GM21367 (cell line): ENCODE results near the gene PRDM16.
"Not testable (repeated sequence)": the region's sequence is repeated elsewhere in the genome, so short reads cannot be mapped to it uniquely, and the experiment has no call there.

ENCODE experiments used
- ATAC-seq: cut with Tn5 transposase; IDR thresholded peaks from one replicate; pipeline ENCODE4 v1.9.1; 2021; ENCODE audit not compliant: unreplicated experiment

PRDM16 gene

GRCh38 chr1:3271866-3272265 lies 202.9 kb downstream of the PRDM16 start:
- no peak for ATAC-seq

DNA sequence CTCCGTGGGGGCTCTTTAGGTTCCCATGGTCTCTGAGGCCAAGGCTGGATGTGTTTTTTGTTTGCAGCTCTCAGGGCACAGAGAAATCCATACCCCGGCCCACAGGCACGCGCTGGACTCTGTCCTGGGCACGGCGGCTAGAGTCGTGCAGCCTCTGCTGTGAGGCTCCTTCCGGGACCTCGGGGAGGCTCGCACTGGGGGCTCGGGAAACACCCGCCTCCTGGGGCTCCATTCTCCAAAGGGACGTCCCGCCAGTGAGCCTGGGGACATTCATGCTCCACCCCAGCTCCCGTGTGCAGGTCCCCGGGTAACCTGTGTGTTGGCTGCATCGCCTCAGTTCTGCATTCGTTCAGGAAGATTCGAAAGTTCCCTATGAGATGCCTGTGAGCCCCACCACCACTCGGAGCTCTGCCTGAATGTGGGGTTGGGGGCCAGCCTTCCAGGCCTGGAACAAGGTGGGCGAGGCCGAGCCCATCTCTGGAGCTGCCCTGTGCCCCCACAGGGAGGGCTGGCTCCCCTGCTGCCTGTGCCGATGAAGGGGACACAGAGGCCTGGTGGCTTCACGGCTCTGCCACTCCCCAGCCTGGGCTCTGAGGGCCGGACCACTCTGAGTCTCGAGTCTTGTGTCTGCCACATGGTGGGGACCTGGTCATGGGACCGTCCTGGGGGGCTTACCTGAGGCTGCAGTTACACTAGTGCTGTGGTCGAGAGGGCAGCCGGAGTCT lies 203.5 kb downstream of the PRDM16 start:
- no peak for ATAC-seq

GRCh38 chr1:3273447-3273846 lies 204.4 kb downstream of the PRDM16 start:
- no peak for ATAC-seq

DNA sequence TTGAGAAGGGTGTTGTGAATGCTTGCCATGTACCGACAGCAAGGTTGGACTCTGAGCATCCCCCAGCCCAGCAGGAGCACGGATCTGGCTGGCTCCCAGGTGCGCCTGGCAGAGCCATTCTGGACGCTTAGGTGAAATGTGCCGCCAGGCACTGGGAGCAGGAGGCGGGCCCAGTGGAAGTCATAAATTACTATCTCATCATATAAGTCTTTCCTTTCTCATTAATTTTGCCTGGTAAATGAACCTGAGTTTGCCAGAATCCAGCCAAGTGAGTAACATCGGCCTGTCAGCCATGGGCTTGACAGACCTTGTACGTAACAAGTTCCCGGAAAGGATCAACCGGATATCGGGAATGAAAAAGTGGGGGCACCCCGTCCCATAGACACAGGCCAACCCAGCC lies 206.0 kb downstream of the PRDM16 start:
- ATAC-seq, result no peak

DNA sequence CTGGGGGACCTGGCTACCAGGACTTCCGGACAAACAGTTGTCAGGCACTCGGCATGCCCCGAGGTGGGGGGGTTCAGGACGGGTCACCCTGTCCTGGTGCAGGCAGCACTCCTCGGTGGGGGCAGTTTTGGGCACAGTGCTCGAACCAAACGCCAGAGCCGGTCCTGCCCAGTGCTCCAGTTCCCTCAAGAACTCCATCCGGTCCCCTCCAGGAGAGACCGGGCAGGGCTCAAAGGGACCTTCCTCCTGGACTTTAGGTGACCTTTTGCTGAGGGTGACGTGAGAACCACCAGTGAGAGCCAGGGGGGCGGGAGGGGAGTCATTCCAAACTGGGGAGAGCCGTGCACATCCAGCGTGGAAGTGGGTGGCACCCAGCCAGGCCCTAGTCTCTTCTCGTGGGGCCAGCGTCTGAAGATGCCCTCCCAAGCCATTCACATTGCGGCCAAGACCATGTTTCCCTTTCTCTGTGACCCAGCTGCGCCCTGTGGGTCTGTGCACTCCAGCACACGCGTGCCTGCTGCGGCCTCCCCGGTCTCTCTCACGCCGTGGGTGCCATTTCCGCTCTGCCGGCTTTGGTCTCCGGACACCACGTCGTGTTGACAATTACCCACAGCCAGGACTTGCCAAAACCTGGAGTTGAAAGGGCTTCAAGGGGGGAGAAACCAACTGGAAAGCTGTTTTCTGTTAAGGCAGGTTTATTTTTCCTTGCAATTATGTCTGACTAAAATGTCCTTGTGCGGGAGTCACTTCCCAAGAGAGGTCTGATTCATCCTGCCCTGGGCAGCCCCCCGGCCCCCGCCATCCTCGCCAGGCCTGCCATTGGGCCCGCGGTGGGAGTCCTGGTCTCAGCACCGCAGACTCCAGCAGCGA lies 206.7 kb downstream of the PRDM16 start:
- no peak for ATAC-seq

GRCh38 chr1:3276341-3276800 lies 207.4 kb downstream of the PRDM16 start:
- ATAC-seq, result no peak

- ATAC-seq, result no peak
Observed at GRCh38 chr1:3277011-3277471, 208.0 kb downstream of the PRDM16 start.

- no peak for ATAC-seq
Observed at GRCh38 chr1:3277623-3278022, 208.6 kb downstream of the PRDM16 start.

- no peak for ATAC-seq
Observed at GRCh38 chr1:3278416-3279181, 209.6 kb downstream of the PRDM16 start.

GRCh38 chr1:3279182-3279470 lies 210.1 kb downstream of the PRDM16 start:
- no peak for ATAC-seq

GRCh38 chr1:3281735-3282134 lies 212.7 kb downstream of the PRDM16 start:
- ATAC-seq, result no peak

DNA sequence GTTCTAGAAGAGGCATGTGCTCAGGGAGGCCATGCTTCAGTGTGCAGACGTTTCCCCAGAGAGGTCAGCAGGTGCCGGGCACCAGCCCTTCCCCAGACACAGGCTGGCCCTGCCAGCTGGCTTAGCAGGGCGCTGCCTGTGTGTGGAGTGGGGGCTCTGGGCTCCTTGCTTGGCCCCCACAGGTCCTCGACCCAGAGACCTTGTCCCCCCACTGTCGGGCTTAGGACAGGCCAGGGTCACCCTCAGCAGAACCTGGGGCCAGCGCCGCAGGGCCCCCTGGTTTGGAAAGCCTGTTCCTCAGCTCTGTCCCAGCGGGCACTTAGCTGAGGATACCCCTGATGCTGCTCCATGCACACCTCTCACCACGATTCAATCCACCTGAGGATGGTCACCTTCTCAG lies 213.2 kb downstream of the PRDM16 start:
- no peak for ATAC-seq

GRCh38 chr1:3282656-3283430 lies 213.8 kb downstream of the PRDM16 start:
- ATAC-seq, result no peak

DNA sequence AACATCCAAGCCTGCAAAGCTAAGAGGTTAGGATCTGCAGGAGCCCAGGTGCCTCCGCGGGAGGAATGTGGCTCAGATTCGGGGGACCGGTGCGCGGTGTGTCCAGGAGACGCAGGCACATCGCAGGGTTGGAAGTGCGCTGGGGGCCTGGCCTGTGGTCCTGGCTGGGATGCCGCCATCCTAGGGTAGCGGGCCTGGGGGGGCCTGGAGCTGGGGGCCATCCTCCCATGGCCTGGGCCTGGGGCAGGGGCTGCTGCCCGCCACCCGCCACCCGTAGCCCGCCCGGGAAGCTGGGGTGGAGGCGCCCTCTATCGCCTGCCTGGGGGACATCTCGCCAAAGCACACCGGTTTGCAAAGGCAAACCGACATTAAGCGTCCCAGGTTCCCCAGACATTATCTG lies 214.8 kb downstream of the PRDM16 start:
- ATAC-seq, result no peak

- ATAC-seq, result no peak
Observed at GRCh38 chr1:3284691-3285090, 215.7 kb downstream of the PRDM16 start.

- ATAC-seq, result no peak
Observed at GRCh38 chr1:3285106-3285740, 216.2 kb downstream of the PRDM16 start.

- ATAC-seq, result not testable (repeated sequence)
Observed at GRCh38 chr1:3287095-3287494, 218.1 kb downstream of the PRDM16 start.

DNA sequence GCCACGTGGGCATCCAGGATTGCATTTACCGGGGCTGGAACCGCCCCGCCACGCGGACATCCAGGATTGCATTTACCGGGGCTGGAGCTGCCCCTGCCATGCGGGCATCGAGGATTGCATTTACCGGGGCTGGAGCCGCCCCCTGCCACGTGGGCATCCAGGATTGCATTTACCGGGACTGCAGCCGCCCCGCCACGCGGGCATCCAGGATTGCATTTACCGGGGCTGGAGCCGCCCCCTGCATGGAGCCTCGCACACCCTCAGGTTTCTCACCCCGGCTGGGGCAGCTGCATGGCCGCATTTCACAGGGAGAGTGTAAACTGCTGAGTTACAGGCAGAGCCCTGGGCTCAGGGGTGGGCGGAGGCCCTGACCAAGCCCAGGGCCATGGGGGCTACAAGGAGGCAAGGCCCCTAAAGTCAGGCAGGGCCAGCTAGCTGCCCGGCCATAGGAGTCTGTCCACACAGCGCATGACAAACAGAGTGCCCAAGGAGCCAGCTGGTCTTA lies 218.7 kb downstream of the PRDM16 start:
- ATAC-seq, result no peak

GRCh38 chr1:3289502-3289901 lies 220.5 kb downstream of the PRDM16 start:
- ATAC-seq, result no peak

- no peak for ATAC-seq
Observed at GRCh38 chr1:3290438-3290837, 221.4 kb downstream of the PRDM16 start.
